ENCODE data around the gene FXYD1.

- TF ChIP-seq CTCF (IDR thresholded peaks at IDR 0.05) = no peak
- no peak for TF ChIP-seq EZH2 (IDR thresholded peaks at IDR 0.05)
These were observed 19.5 kb upstream of the FXYD1 start for GRCh38 chr19:35119091-35119490.

Measured in neural progenitor cell (in vitro differentiated cells).